ENCODE measurements around the gene DNAJA3. TPM values are rescaled to one million over a fixed set of nuclear protein-coding genes. Genes with fewer than 3 reads are reported as not detected.

DNAJA3 gene
- total and polyA plus RNA-seq, 2 donors (not counting 3 experiments of a cell fraction or from before 2014, with no cell fraction given), result 33.4 to 45.4 TPM

DNA sequence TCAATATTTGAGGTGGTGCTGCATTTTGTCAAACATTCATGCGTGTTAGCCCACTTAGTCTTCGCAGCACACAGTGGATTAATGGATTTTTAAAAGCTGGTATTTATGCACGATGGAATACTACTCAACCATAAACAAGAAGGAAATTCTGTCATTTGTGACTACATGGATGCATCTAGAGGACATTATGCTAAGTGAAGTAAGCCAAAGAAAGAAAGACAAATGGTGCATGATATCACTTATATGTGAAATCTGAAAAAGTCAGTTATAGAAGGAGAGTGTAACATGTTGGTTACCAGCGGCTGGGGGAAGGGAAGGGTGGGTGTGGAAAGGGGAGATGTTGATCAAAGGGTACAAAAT lies 73.5 kb downstream of the DNAJA3 start:
- Histone ChIP-seq H3K9me3 (replicated peaks; ENCODE audit: control insufficient read depth, insufficient read depth, low read length) (no peaks in the 10 kb centered on the region), H3K36me3 (ENCODE audit: control insufficient read depth in 2 of 2, extremely low read depth in 1 of 2, insufficient read depth in 2 of 2, low read length in 2 of 2) (peaks cover 0 to 4% of the 10 kb centered on the region in 2 experiments), H2AFZ (ENCODE audit: low read depth, low read length) (no peak overlapping the region), H3K4me1 (ENCODE audit: control insufficient read depth, extremely low read depth, insufficient read depth, low read length) (peaks cover 33% of the 10 kb centered on the region), H3K4me2 (ENCODE audit: insufficient read depth, low read length) (no peak overlapping the region), H3K9ac (replicated peaks; ENCODE audit: extremely low read depth, insufficient read depth, low read length) (no peak overlapping the region), H3K4me3 (replicated peaks in 1 of 3; ENCODE audit: insufficient read depth in 1 of 3, low read depth in 1 of 3, low read length in 3 of 3) (no peak overlapping the region), H3K79me2 (ENCODE audit: control insufficient read depth, insufficient read depth, low read length) (peaks cover 49% of the 10 kb centered on the region), H3K9me1 (replicated peaks; ENCODE audit: control insufficient read depth, extremely low read depth, insufficient read depth, low read length) (peaks cover 2% of the 10 kb centered on the region), H3K27ac (ENCODE audit: insufficient read depth, low read depth, low read length) (no peak overlapping the region), H3K27me3 (ENCODE audit: control insufficient read depth in 2 of 2, insufficient read depth in 2 of 2, low read length in 2 of 2) (no peaks in the 10 kb centered on the region), H4K20me1 (replicated peaks; ENCODE audit: control insufficient read depth, extremely low read depth, insufficient read depth, low read length) (no peaks in the 10 kb centered on the region)
- dilution Hi-C loops (cut with MboI; ENCODE audit: extremely low pct_ligation_motif_present, low sequenced_read_pairs), result no loop called here
- FAIRE-seq (no peak), DNase-seq (ENCODE audit: low read depth, low spot score) (no peak)
- POLR2A ChIA-PET, result interaction anchor here (0.5 kb wide), 1 partner anchor 21 kb away, joined by 4 read pairs; no protein-coding TSS in a partner anchor
- TF ChIP-seq, protein P1, sequence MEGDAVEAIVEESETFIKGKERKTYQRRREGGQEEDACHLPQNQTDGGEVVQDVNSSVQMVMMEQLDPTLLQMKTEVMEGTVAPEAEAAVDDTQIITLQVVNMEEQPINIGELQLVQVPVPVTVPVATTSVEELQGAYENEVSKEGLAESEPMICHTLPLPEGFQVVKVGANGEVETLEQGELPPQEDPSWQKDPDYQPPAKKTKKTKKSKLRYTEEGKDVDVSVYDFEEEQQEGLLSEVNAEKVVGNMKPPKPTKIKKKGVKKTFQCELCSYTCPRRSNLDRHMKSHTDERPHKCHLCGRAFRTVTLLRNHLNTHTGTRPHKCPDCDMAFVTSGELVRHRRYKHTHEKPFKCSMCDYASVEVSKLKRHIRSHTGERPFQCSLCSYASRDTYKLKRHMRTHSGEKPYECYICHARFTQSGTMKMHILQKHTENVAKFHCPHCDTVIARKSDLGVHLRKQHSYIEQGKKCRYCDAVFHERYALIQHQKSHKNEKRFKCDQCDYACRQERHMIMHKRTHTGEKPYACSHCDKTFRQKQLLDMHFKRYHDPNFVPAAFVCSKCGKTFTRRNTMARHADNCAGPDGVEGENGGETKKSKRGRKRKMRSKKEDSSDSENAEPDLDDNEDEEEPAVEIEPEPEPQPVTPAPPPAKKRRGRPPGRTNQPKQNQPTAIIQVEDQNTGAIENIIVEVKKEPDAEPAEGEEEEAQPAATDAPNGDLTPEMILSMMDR (IDR thresholded peaks at IDR 0.05; ENCODE audit: extremely low read depth in 1 of 2, insufficient read depth in 1 of 2, low read depth in 1 of 2, low read length in 2 of 2), result no peak
- intact Hi-C loops (cut with micrococcal nuclease), result no loop called here
- CTCF ChIA-PET, result interaction anchor here (0.7 to 4.9 kb wide), 7 partner anchors 9 to 125 kb away, joined by 3 to 39 read pairs (median 6); partner anchors contain the start of genes HMOX2 and MGRN1
- no TSS peak for BruUV-seq (replicated peaks)

DNA sequence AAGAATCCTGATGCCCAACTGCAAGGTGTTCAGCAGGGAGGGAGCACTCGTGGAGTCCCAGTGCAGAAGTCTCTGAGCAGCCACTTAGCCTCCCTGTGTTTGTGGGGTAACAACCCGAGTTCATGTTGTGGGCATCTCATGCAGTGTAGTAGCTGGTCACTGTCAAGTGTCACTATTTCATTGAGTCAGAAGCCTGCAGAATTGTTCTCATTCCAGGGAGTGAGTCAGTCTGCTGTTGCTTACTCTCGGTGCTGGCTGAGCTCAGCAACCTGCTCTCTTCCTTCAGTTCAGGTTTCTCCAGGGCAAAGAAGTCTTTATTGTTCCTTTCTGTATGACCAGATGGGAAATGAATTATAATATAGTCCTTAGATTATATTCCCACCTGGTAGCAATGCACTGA lies 74.6 kb downstream of the DNAJA3 start:
- CTCF ChIA-PET, result interaction anchor here (0.9 to 4.9 kb wide), 12 partner anchors 11 to 124 kb away, joined by 3 to 39 read pairs (median 4); partner anchors contain the start of genes HMOX2, MGRN1 and NMRAL1
- Histone ChIP-seq H3K27ac (ENCODE audit: insufficient read depth, low read depth, low read length) (peak overlapping the region; percentile 76), H3K9me1 (replicated peaks; ENCODE audit: control insufficient read depth, extremely low read depth, insufficient read depth, low read length) (peaks cover 2% of the 10 kb centered on the region), H3K9ac (replicated peaks; ENCODE audit: extremely low read depth, insufficient read depth, low read length) (peak overlapping the region; percentile 64), H3K4me1 (ENCODE audit: control insufficient read depth, extremely low read depth, insufficient read depth, low read length) (peaks cover 27% of the 10 kb centered on the region), H3K27me3 (ENCODE audit: control insufficient read depth in 2 of 2, insufficient read depth in 2 of 2, low read length in 2 of 2) (no peaks in the 10 kb centered on the region), H3K4me2 (ENCODE audit: insufficient read depth, low read length) (peak overlapping the region; percentile 78), H2AFZ (ENCODE audit: low read depth, low read length) (no peak overlapping the region), H3K79me2 (ENCODE audit: control insufficient read depth, insufficient read depth, low read length) (peaks cover 42% of the 10 kb centered on the region), H4K20me1 (replicated peaks; ENCODE audit: control insufficient read depth, extremely low read depth, insufficient read depth, low read length) (no peaks in the 10 kb centered on the region), H3K9me3 (replicated peaks; ENCODE audit: control insufficient read depth, insufficient read depth, low read length) (no peaks in the 10 kb centered on the region), H3K36me3 (ENCODE audit: control insufficient read depth in 2 of 2, extremely low read depth in 1 of 2, insufficient read depth in 2 of 2, low read length in 2 of 2) (peaks cover 2 to 4% of the 10 kb centered on the region in 2 experiments), H3K4me3 (replicated peaks in 1 of 3; ENCODE audit: insufficient read depth in 1 of 3, low read depth in 1 of 3, low read length in 3 of 3) (peak overlapping the region in 1 of 3 experiments; percentile 31)
- no TSS peak for BruUV-seq (replicated peaks)
- intact Hi-C loops (cut with micrococcal nuclease), result loop anchor here (1.0 kb wide), 1 partner anchor 22 kb away; no protein-coding TSS in a partner anchor
- no peak for TF ChIP-seq MYC (IDR thresholded peaks at IDR 0.05; ENCODE audit: low read depth, low read length)
- peak; percentile 69 for TF ChIP-seq FOS (IDR thresholded peaks at IDR 0.05; ENCODE audit: borderline replicate concordance, insufficient read depth, low read length)
- peak; percentile 34 for TF ChIP-seq JUN (IDR thresholded peaks at IDR 0.05; ENCODE audit: borderline replicate concordance, insufficient read depth, insufficient read length, low read depth)
- FAIRE-seq, result peak; percentile 95
- peak; percentile 83 for DNase-seq (ENCODE audit: low read depth, low spot score)
- dilution Hi-C loops (cut with MboI; ENCODE audit: extremely low pct_ligation_motif_present, low sequenced_read_pairs), result no loop called here
- POLR2A ChIA-PET, result interaction anchor here (1.3 kb wide), 1 partner anchor 12 kb away, joined by 8 read pairs; no protein-coding TSS in a partner anchor

Data from endothelial cell of umbilical vein (primary cell).